ENCODE measurements around the gene TRPC4AP.

DNA sequence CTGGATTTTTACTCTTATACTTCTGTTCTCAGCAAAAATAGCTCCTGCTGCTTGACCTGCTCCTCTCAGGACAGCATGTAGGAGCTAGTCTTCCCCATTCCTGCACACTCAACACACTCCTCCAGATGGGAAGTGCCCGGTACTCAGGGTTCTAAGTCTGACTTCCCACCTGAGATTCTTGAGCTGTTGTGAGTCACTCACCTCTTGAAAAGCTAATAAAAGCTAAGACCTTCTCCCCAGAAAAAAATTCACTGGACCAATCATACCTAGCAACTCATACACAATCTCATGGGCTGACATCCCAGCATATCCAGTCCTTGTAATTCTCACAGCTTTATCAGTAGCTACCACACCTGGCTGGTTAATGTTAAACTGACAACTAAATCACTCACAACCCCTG lies 53.5 kb downstream of the TRPC4AP start:
- no peak for TF ChIP-seq EP300 (IDR thresholded peaks at IDR 0.05)
- TF ChIP-seq, protein P1, sequence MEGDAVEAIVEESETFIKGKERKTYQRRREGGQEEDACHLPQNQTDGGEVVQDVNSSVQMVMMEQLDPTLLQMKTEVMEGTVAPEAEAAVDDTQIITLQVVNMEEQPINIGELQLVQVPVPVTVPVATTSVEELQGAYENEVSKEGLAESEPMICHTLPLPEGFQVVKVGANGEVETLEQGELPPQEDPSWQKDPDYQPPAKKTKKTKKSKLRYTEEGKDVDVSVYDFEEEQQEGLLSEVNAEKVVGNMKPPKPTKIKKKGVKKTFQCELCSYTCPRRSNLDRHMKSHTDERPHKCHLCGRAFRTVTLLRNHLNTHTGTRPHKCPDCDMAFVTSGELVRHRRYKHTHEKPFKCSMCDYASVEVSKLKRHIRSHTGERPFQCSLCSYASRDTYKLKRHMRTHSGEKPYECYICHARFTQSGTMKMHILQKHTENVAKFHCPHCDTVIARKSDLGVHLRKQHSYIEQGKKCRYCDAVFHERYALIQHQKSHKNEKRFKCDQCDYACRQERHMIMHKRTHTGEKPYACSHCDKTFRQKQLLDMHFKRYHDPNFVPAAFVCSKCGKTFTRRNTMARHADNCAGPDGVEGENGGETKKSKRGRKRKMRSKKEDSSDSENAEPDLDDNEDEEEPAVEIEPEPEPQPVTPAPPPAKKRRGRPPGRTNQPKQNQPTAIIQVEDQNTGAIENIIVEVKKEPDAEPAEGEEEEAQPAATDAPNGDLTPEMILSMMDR (IDR thresholded peaks at IDR 0.05): no peak
- no peak for TF ChIP-seq RCOR1 (IDR thresholded peaks at IDR 0.05; ENCODE audit: low read depth, low read length)
- no peak for TF ChIP-seq POLR2A (IDR thresholded peaks at IDR 0.05; ENCODE audit: low read length)
